ENCODE data around the gene CDK6. TPM values are rescaled to one million over a fixed set of nuclear protein-coding genes. Genes with fewer than 3 reads are reported as not detected.

CDK6 gene
- total and polyA plus RNA-seq, 10 of the 15 experiments (the other 5 are each of a cell fraction or from before 2014, with no cell fraction given) = 8.0 to 118 (median 45.8) TPM

GRCh38 chr7:92835851-92836488 lies 403 bp downstream of the CDK6 start:
- Histone ChIP-seq H3K4me2 (ENCODE audit: control insufficient read depth, insufficient read depth) (peak overlapping the region; percentile 87), H3K36me3 (ENCODE audit: control insufficient read depth in 2 of 2, insufficient read depth in 2 of 2, low read length in 1 of 2) (no peaks in the 10 kb centered on the region; a peak in 1 of 4 replicates), H3K9ac (ENCODE audit: control insufficient read depth, insufficient read depth, low read length) (peak overlapping the region; percentile 83), H3K79me2 (ENCODE audit: control insufficient read depth, insufficient read depth, low read length) (peaks cover 50% of the 10 kb centered on the region), H4K20me1 (ENCODE audit: control insufficient read depth, insufficient read depth) (no peaks in the 10 kb centered on the region), H3K27ac (ENCODE audit: control insufficient read depth, insufficient read depth) (peak overlapping the region; percentile 91), H3K27me3 (replicated peaks in 1 of 2; ENCODE audit: control insufficient read depth in 2 of 2, insufficient read depth in 2 of 2, low read length in 1 of 2) (no peaks in the 10 kb centered on the region), H3K4me3 (peak overlapping the region; percentile 85), H2AFZ (ENCODE audit: control insufficient read depth, low read depth, low read length) (peak overlapping the region; percentile 80), H3K9me3 (replicated peaks; ENCODE audit: control insufficient read depth, insufficient read depth, low read length) (no peaks in the 10 kb centered on the region), H3K4me1 (ENCODE audit: control insufficient read depth, insufficient read depth, low read length) (no peaks in the 10 kb centered on the region)
- BruUV-seq (replicated peaks) = TSS peak; percentile 27
- ChIA-PET SMC1A (ENCODE audit: uncharacterized antibody, unreplicated experiment) (interaction anchor here (1.1 to 3.3 kb wide), 4 partner anchors 22 to 215 kb away, joined by 3 to 21 read pairs (median 7); no protein-coding TSS in a partner anchor), RAD21 (ENCODE audit: unreplicated experiment) (interaction anchor here (0.6 to 8.3 kb wide), 17 partner anchors 18 to 307 kb away, joined by 3 to 78 read pairs (median 4); partner anchors contain the start of genes PEX1 and RBM48), POLR2A (interaction anchor here (0.6 to 2.8 kb wide), 8 partner anchors 9 to 195 kb away, joined by 3 to 9 read pairs (median 4); no protein-coding TSS in a partner anchor), CTCF (interaction anchor here (1.3 to 1.9 kb wide), 5 partner anchors 8 to 216 kb away, joined by 3 to 6 read pairs (median 4); no protein-coding TSS in a partner anchor)
- DNase-seq (ENCODE audit: low read depth, low spot score) = no peak
- TF ChIP-seq PAX5 (IDR thresholded peaks at IDR 0.05; ENCODE audit: borderline replicate concordance, low read depth, low read length) (0 out of 2 replicates have a peak, but pooled peaks have one; percentile 4), BRCA1 (IDR thresholded peaks at IDR 0.05; ENCODE audit: low read depth, low read length) (no peak), NKRF (conservative IDR thresholded peaks at IDR 0.05) (peak; percentile 24; the same call in 1 of the 2 replicates), CHD1 (IDR thresholded peaks at IDR 0.05; ENCODE audit: low read depth, low read length) (peak; percentile 24; the same call in 1 of the 2 replicates), EED (IDR thresholded peaks at IDR 0.05; ENCODE audit: low read depth) (peak; percentile 49; the same call in 1 of the 2 replicates), SPI1 (IDR thresholded peaks at IDR 0.05; ENCODE audit: borderline replicate concordance, insufficient read depth, low read depth, low read length) (peak; percentile 16; the same call in 1 of the 2 replicates), POU2F2 (IDR thresholded peaks at IDR 0.05; ENCODE audit: borderline replicate concordance, low read depth, low read length) (0 out of 3 replicates have a peak, but pooled peaks have one; percentile 21), PML (IDR thresholded peaks at IDR 0.05; ENCODE audit: low read length) (peak; percentile 57; the same call in 1 of the 2 replicates), IRF4 (IDR thresholded peaks at IDR 0.05; ENCODE audit: low read depth, low read length) (0 out of 2 replicates have a peak, but pooled peaks have one; percentile 34), SP1 (IDR thresholded peaks at IDR 0.05; ENCODE audit: low read depth, low read length) (no peak), MEF2B (IDR thresholded peaks at IDR 0.05; ENCODE audit: partially characterized antibody, poor library complexity, severe bottlenecking) (peak; percentile 14), RAD21 (IDR thresholded peaks at IDR 0.05; ENCODE audit: insufficient read depth, low read depth, low read length) (no peak), RUNX3 (IDR thresholded peaks at IDR 0.05; ENCODE audit: low read length) (peak; percentile 17; the same call in 1 of the 2 replicates), JUNB (IDR thresholded peaks at IDR 0.05) (no peak), MYC (IDR thresholded peaks at IDR 0.05; ENCODE audit: insufficient read depth, insufficient read length, insufficient replicate concordance, low read length, severe bottlenecking) (peak; percentile 47), BMI1 (IDR thresholded peaks at IDR 0.05; ENCODE audit: borderline replicate concordance) (no peak), CREB1 (IDR thresholded peaks at IDR 0.05; ENCODE audit: low read depth) (0 out of 2 replicates have a peak, but pooled peaks have one; percentile 9), MEF2A (IDR thresholded peaks at IDR 0.05; ENCODE audit: insufficient read depth, low read depth, low read length) (no peak), MTA3 (IDR thresholded peaks at IDR 0.05; ENCODE audit: borderline replicate concordance, low read length) (peak; percentile 68; the same call in 1 of the 2 replicates), POLR2A (IDR thresholded peaks at IDR 0.05; ENCODE audit: low read depth, low read length) (peak; percentile 32), POLR2AphosphoS5 (IDR thresholded peaks at IDR 0.05; ENCODE audit: low read length) (peak; percentile 81), IKZF1 (conservative IDR thresholded peaks at IDR 0.05) (peak; percentile 40; the same call in 1 of the 2 replicates), CBFB (IDR thresholded peaks at IDR 0.05; ENCODE audit: low read depth) (0 out of 2 replicates have a peak, but pooled peaks have one; percentile 33), ZNF384 (IDR thresholded peaks at IDR 0.05; ENCODE audit: borderline replicate concordance, low read depth, low read length) (no peak)
- ATAC-seq = peak; percentile 23
- intact Hi-C loops (cut with micrococcal nuclease; ENCODE audit: unreplicated experiment) = loop anchor here (2.0 kb wide), 2 partner anchors 15 to 69 kb away; no protein-coding TSS in a partner anchor
- WGBS (ENCODE audit: insufficient coverage, insufficient replicate concordance, low lambda C conversion rate, missing lambda C conversion rate) = 2% methylated on average over 29 of the region's 32 CpGs
- in situ Hi-C loops (cut with MboI) = loop anchor here (10.0 kb wide), 1 partner anchor 219 kb away; no protein-coding TSS in a partner anchor
- no peak for FAIRE-seq

All from GM12878 (cell line).